Camera-type eye (tissue), 1 donor: ENCODE data around the gene SRPRB. TPM values are rescaled to one million over a fixed set of nuclear protein-coding genes. Genes with fewer than 3 reads are reported as not detected.

Source experiments
- total RNA-seq: library from RNA; depleted of rRNA; stranded (reverse); fragments of >200 nt; gene quantifications from one replicate; pipeline ENCODE4 v1.2.3, GENCODE V29; 2014

SRPRB gene
- total RNA-seq: 45.0 TPM

DNA sequence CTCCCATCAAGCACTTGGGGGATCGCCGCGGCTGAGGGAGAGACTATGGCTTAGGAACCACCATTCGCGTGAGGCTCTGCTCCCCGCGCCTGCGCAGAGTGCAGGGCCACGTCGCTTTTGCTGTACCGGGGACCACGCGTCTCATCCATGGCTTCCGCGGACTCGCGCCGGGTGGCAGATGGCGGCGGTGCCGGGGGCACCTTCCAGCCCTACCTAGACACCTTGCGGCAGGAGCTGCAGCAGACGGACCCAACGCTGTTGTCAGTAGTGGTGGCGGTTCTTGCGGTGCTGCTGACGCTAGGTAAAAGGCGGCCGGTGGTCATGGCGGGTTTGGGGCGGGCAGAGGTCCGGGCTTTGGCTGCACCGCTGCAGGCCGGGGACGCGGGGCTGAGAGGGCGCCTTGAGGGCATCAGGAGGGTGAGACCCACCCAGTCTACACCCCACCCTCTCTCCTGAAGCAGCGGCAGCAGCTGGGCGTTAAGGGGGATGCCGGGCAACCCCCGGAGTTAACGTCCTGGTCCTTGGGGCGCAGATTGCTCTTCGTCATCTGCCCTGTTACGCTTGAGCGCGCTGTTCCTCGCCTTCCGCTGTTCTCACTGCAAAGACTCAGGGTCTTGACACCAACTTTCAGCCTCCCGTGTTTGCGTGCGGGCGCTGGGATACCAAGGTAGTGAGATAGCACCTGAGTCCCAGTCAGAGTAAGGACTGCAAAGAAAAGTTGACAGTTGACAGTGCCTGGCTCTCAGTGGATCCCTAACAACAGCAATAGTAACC, at the start of gene SRPRB:
Gene SRPRB (plus strand): TSS at position 114 of the 774 bp plus-strand sequence. CDS start 34 bp downstream, at position 148.

Other genes with a start within 250 kb of the SRPRB start
- 145 TPM for gene CDV3, start 232.1 kb upstream of the SRPRB start, total RNA-seq
- gene TOPBP1, start 143.9 kb upstream of the SRPRB start, total RNA-seq: 51.4 TPM
- 1,294 TPM for gene TF, start 59.4 kb upstream of the SRPRB start, total RNA-seq
- 38.7 TPM for gene RAB6B, start 90.1 kb downstream of the SRPRB start, total RNA-seq
- gene SLCO2A1, start 224.1 kb downstream of the SRPRB start, total RNA-seq: 1.3 TPM